Lower lobe of right lung (tissue), 2 donors: ENCODE data around the gene FRAS1. TPM values are rescaled to one million over a fixed set of nuclear protein-coding genes. Genes with fewer than 3 reads are reported as not detected.

Experiments
- ATAC-seq, 2 donors: fragments of 200-7000 bp; cut with Tn5 transposase; one replicate each; pipeline ENCODE4 v1.9.1; 2020 to 2022; ENCODE audit warnings: mild to moderate bottlenecking in 2 of 2, moderate library complexity in 2 of 2
- DNase-seq: peaks from one replicate; pipeline ENCODE4 v3.0.0-alpha.2; 2020
- H3K27ac ChIP-seq: fragments of 200-600 bp; one replicate; pipeline ENCODE4 v1.8.0; 2022
- H3K27me3 ChIP-seq: fragments of 200-600 bp; one replicate; pipeline ENCODE4 v1.8.0; 2022; ENCODE audit warnings: low read depth
- H3K36me3 ChIP-seq: fragments of 200-600 bp; one replicate; pipeline ENCODE4 v1.8.0; 2022; ENCODE audit warnings: mild to moderate bottlenecking
- H3K4me1 ChIP-seq: fragments of 200-600 bp; one replicate; pipeline ENCODE4 v1.8.0; 2022
- H3K4me3 ChIP-seq: fragments of 200-600 bp; one replicate; pipeline ENCODE4 v1.8.0; 2022; ENCODE audit warnings: mild to moderate bottlenecking
- H3K9me3 ChIP-seq: fragments of 200-600 bp; one replicate; pipeline ENCODE4 v1.8.0; 2022
- CTCF ChIP-seq: fragments of 200-600 bp; IDR thresholded peaks from one replicate; pipeline ENCODE4 v1.8.0; 2022; ENCODE audit warnings: antibody characterized with exemption, mild to moderate bottlenecking
- intact Hi-C: fragments of 100-400 bp; cut with DNase I; formaldehyde crosslinking; loops from one replicate; pipeline ENCODE4 v1.11.0; 2022
- total RNA-seq: library from RNA; stranded (reverse); fragmentation: NEBNext Ultra II Directional; extraction: Animal tissue kit (Norgen Biotek cat#: 25700); gene quantifications from one replicate; pipeline ENCODE4 v1.2.1, GENCODE V29; 2021
- donor health status: DM: no; HTN: yes; CAD: no; lungs with severe emphysema.

FRAS1 gene
- total RNA-seq, 1 donor from 2014 or later: 9.2 TPM

GRCh38 chr4:78292341-78292740 lies 235.2 kb downstream of the FRAS1 start:
- DNase-seq (no peak), ATAC-seq (no peak)
- peaks cover 12% of the 10 kb centered on the region for H3K4me1 ChIP-seq
- H3K27ac ChIP-seq: no peak overlapping the region
- H3K9me3 ChIP-seq: no peaks in the 10 kb centered on the region
- no peaks in the 10 kb centered on the region for H3K27me3 ChIP-seq
- intact Hi-C loops: no loop called here
- TF ChIP-seq CTCF: no peak
- H3K36me3 ChIP-seq: no peaks in the 10 kb centered on the region
- no peak overlapping the region for H3K4me3 ChIP-seq

- DNase-seq: no peak
- intact Hi-C loops: no loop called here
- Histone ChIP-seq H3K36me3 (no peaks in the 10 kb centered on the region), H3K27ac (no peak overlapping the region), H3K27me3 (no peaks in the 10 kb centered on the region), H3K4me3 (no peak overlapping the region), H3K4me1 (peaks cover 12% of the 10 kb centered on the region), H3K9me3 (no peaks in the 10 kb centered on the region)
- no peak for ATAC-seq
- TF ChIP-seq CTCF: no peak
Observed at GRCh38 chr4:78292856-78293255, 235.7 kb downstream of the FRAS1 start.

- ATAC-seq: no peak
- intact Hi-C loops: no loop called here
- Histone ChIP-seq H3K36me3 (no peaks in the 10 kb centered on the region), H3K9me3 (no peaks in the 10 kb centered on the region), H3K27me3 (no peaks in the 10 kb centered on the region), H3K4me1 (peaks cover 12% of the 10 kb centered on the region), H3K27ac (no peak overlapping the region), H3K4me3 (no peak overlapping the region)
- TF ChIP-seq CTCF: no peak
- DNase-seq: no peak
Observed at GRCh38 chr4:78293348-78293747, 236.2 kb downstream of the FRAS1 start.

- no peaks in the 10 kb centered on the region for H3K9me3 ChIP-seq
- peaks cover 12% of the 10 kb centered on the region for H3K4me1 ChIP-seq
- no peak for DNase-seq
- H3K27me3 ChIP-seq: no peaks in the 10 kb centered on the region
- no peak overlapping the region for H3K4me3 ChIP-seq
- H3K27ac ChIP-seq: no peak overlapping the region
- H3K36me3 ChIP-seq: no peaks in the 10 kb centered on the region
- peak; percentile 56 to 58 for ATAC-seq
- no peak for TF ChIP-seq CTCF
- intact Hi-C loops: no loop called here
Observed at GRCh38 chr4:78293821-78294301, 236.7 kb downstream of the FRAS1 start.

GRCh38 chr4:78296261-78296660 lies 239.1 kb downstream of the FRAS1 start:
- no peak for ATAC-seq

More at GRCh38 chr4:78296261-78296660, 239.1 kb downstream of the FRAS1 start:
- peaks cover 12% of the 10 kb centered on the region for H3K4me1 ChIP-seq
- no peak for TF ChIP-seq CTCF
- H3K9me3 ChIP-seq: no peaks in the 10 kb centered on the region
- H3K27ac ChIP-seq: no peak overlapping the region
- no peak overlapping the region for H3K4me3 ChIP-seq
- intact Hi-C loops: no loop called here
- no peaks in the 10 kb centered on the region for H3K36me3 ChIP-seq
- no peaks in the 10 kb centered on the region for H3K27me3 ChIP-seq
- DNase-seq: no peak
